ENCODE results near the gene TTLL7.

DNA sequence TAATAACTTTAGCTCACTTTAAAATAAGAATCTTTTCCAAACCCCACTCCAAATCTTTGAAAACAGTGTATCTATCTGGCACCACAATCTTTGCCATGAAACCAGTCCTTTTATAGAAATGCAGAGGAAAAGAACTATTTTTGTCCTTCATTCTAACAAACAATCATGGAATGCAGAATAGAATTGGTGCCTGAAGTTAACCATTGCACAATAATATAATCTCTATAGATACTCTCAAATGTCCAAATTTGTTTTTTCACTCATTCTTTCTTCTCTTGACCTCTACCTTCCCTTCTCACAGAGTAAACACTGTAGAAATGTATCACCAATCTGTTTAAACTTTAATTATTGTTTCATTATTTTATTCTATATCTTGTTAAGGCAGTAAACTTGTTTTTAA lies 34.8 kb downstream of the TTLL7 start:
- TF ChIP-seq, protein P1, sequence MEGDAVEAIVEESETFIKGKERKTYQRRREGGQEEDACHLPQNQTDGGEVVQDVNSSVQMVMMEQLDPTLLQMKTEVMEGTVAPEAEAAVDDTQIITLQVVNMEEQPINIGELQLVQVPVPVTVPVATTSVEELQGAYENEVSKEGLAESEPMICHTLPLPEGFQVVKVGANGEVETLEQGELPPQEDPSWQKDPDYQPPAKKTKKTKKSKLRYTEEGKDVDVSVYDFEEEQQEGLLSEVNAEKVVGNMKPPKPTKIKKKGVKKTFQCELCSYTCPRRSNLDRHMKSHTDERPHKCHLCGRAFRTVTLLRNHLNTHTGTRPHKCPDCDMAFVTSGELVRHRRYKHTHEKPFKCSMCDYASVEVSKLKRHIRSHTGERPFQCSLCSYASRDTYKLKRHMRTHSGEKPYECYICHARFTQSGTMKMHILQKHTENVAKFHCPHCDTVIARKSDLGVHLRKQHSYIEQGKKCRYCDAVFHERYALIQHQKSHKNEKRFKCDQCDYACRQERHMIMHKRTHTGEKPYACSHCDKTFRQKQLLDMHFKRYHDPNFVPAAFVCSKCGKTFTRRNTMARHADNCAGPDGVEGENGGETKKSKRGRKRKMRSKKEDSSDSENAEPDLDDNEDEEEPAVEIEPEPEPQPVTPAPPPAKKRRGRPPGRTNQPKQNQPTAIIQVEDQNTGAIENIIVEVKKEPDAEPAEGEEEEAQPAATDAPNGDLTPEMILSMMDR (IDR thresholded peaks at IDR 0.05): no peak
- no peak for TF ChIP-seq EZH2 (IDR thresholded peaks at IDR 0.05; ENCODE audit: borderline replicate concordance, insufficient read depth, low read depth, low read length, poor library complexity, severe bottlenecking)

All from B cell (primary cell).